Endothelial cell of umbilical vein (primary cell): Measurements from ENCODE around the gene TRAPPC2. TPM values are rescaled to one million over a fixed set of nuclear protein-coding genes. Genes with fewer than 3 reads are reported as not detected.

Experiments used
- BruUV-seq: library from RNA; stranded (reverse); fragments of 400-500 nt; replicated peaks from 2 replicates; lab custom pipeline; 2021; lab: Mats Ljungman, UMichigan
- CTCF ChIA-PET: fragments of 300-600, 350-600 bp; sonication (Branson Sonifier 250); formaldehyde crosslinking; loops from one replicate; lab custom pipeline; 2021; ENCODE audit warnings: antibody characterized with exemption, inconsistent platforms; lab: Charles Lee
- POLR2A ChIA-PET: fragments of 300-600, 350-600 bp; sonication (Branson Sonifier 250); formaldehyde crosslinking; loops from one replicate; lab custom pipeline; 2021; ENCODE audit warnings: antibody characterized with exemption, inconsistent platforms; lab: Charles Lee
- DNase-seq: peaks from one replicate; pipeline ENCODE4 v3.0.0-alpha.2; 2011; ENCODE audit warnings: low read depth, low spot score
- FAIRE-seq: peaks from 2 replicates; lab custom pipeline; 2011; peaks lifted over from hg19 to GRCh38; lab: Jason Lieb, UNC
- H2AFZ ChIP-seq: 2 replicates; pipeline ENCODE4 v1.6.0; 2012; ENCODE audit warnings: low read depth, low read length, control low read depth, inconsistent platforms
- H3K27ac ChIP-seq: 2 replicates; pipeline ENCODE4 v1.5.1; 2011; ENCODE audit warnings: low read depth, mild to moderate bottlenecking, control low read depth, low read length, moderate library complexity; ENCODE audit not compliant: insufficient read depth
- H3K27me3 ChIP-seq, 2 experiments: 2 replicates each; pipeline versions ENCODE4 v1.6.0 to v1.6.1; 2011; ENCODE audit warnings: low read length in 2 of 2, mixed read lengths in 1 of 2; ENCODE audit not compliant: control insufficient read depth in 2 of 2, insufficient read depth in 2 of 2
- H3K36me3 ChIP-seq, 2 experiments: 2 replicates in 1 of 2; 3 replicates in 1 of 2; pipeline ENCODE4 v1.5.1; 2011; ENCODE audit warnings: low read length in 2 of 2, mild to moderate bottlenecking in 1 of 2, moderate library complexity in 1 of 2; ENCODE audit not compliant: control insufficient read depth in 2 of 2, insufficient read depth in 2 of 2; ENCODE audit errors: extremely low read depth in 1 of 2
- H3K4me1 ChIP-seq: 3 replicates; pipeline ENCODE4 v1.5.1; 2011; ENCODE audit warnings: mild to moderate bottlenecking, low read length; ENCODE audit not compliant: control insufficient read depth, insufficient read depth; ENCODE audit errors: extremely low read depth
- H3K4me2 ChIP-seq: 2 replicates; pipeline ENCODE4 v1.6.1; 2011; ENCODE audit warnings: low read length, control low read depth, mixed read lengths; ENCODE audit not compliant: insufficient read depth
- H3K4me3 ChIP-seq, 3 experiments: fragments of 200-600 bp in 1 of 3; sonication (generic), shearing (Covaris generic) in 1 of 3; replicated peaks in 1 of 3; 2 replicates each; pipeline ENCODE4 v1.5.1; 2011 to 2016; ENCODE audit warnings: control low read depth in 3 of 3, low read length in 3 of 3, mild to moderate bottlenecking in 2 of 3, inconsistent platforms in 1 of 3, low read depth in 1 of 3, moderate library complexity in 1 of 3; ENCODE audit not compliant: insufficient read depth in 1 of 3
- H3K79me2 ChIP-seq: 2 replicates; pipeline ENCODE4 v1.6.0; 2012; ENCODE audit warnings: low read length, inconsistent platforms; ENCODE audit not compliant: control insufficient read depth, insufficient read depth
- H3K9ac ChIP-seq: replicated peaks from 2 replicates; pipeline ENCODE3; 2011; ENCODE audit warnings: low read length, control low read depth; ENCODE audit not compliant: insufficient read depth; ENCODE audit errors: extremely low read depth
- H3K9me1 ChIP-seq: replicated peaks from 3 replicates; pipeline ENCODE4 v1.6.0; 2011; ENCODE audit warnings: mild to moderate bottlenecking, low read length; ENCODE audit not compliant: control insufficient read depth, insufficient read depth; ENCODE audit errors: extremely low read depth
- H3K9me3 ChIP-seq: replicated peaks from 2 replicates; pipeline ENCODE4 v1.5.1; 2012; ENCODE audit warnings: low read length, inconsistent platforms; ENCODE audit not compliant: control insufficient read depth, insufficient read depth
- H4K20me1 ChIP-seq: replicated peaks from 2 replicates; pipeline ENCODE3; 2011; ENCODE audit warnings: mild to moderate bottlenecking, low read length; ENCODE audit not compliant: control insufficient read depth, insufficient read depth; ENCODE audit errors: extremely low read depth
- EZH2 ChIP-seq: IDR thresholded peaks from 2 replicates; pipeline ENCODE4 v1.6.1; 2012; ENCODE audit warnings: borderline replicate concordance, low read depth, mild to moderate bottlenecking, moderate library complexity, low read length, inconsistent platforms; ENCODE audit not compliant: severe bottlenecking
- FOS ChIP-seq: IDR thresholded peaks from 2 replicates; pipeline ENCODE4 v1.6.1; 2011; ENCODE audit warnings: mild to moderate bottlenecking, low read length, moderate library complexity, borderline replicate concordance; ENCODE audit not compliant: insufficient read depth
- GATA2 ChIP-seq: IDR thresholded peaks from 2 replicates; pipeline ENCODE4 v1.7.0; 2011; ENCODE audit warnings: low read depth, mild to moderate bottlenecking, moderate library complexity, mixed read lengths, low read length; ENCODE audit not compliant: insufficient read length, insufficient read depth
- JUN ChIP-seq: IDR thresholded peaks from 2 replicates; pipeline ENCODE4 v1.6.1; 2011; ENCODE audit warnings: borderline replicate concordance, low read depth; ENCODE audit not compliant: insufficient read length, insufficient read depth
- MYC ChIP-seq: IDR thresholded peaks from one replicate; pipeline ENCODE4 v1.6.1; 2011; ENCODE audit warnings: mild to moderate bottlenecking, low read depth, low read length
- POLR2A ChIP-seq: IDR thresholded peaks from 2 replicates; pipeline ENCODE4 v1.6.1; 2012; ENCODE audit warnings: low read depth, mild to moderate bottlenecking, control low read depth, low read length
- POLR2AphosphoS5 ChIP-seq: IDR thresholded peaks from 2 replicates; pipeline ENCODE4 v1.6.1; 2012; ENCODE audit warnings: low read depth, mild to moderate bottlenecking, control low read depth, low read length, moderate library complexity; ENCODE audit not compliant: insufficient read depth
- dilution Hi-C: fragments of 300-500 bp; cut with MboI; formaldehyde crosslinking; loops from one replicate; pipeline ENCODE4 v1.15.0; 2019; ENCODE audit warnings: low sequenced_read_pairs; ENCODE audit not compliant: extremely low pct_ligation_motif_present
- intact Hi-C: fragments of 100-400 bp; cut with micrococcal nuclease; formaldehyde crosslinking; loops from one replicate; pipeline ENCODE4 v1.10.0; 2022
- polyA plus RNA-seq, 4 experiments: library from polyadenylated mRNA; depleted of rRNA in 3 of 4; stranded (reverse) in 3 of 4; unstranded in 1 of 4; fragments of >200 nt; gene quantifications; 2 replicates each; pipeline versions ENCODE4 v1.2.1 to v1.2.3, GENCODE V29; 2011 to 2012; ENCODE audit warnings: missing spikeins in 1 of 4
- total RNA-seq: library from RNA; stranded (reverse); gene quantifications from 2 replicates; pipeline ENCODE4 v1.2.3, GENCODE V29; 2021
- TF ChIP-seq, protein P1 (sequence below), 2 donors: IDR thresholded peaks; 1 replicate in 1 of 2; 2 replicates in 1 of 2; pipeline ENCODE4 v1.5.1; 2011; ENCODE audit warnings: low read length in 2 of 2, mild to moderate bottlenecking in 2 of 2, moderate library complexity in 2 of 2, control low read depth in 1 of 2, inconsistent platforms in 1 of 2, low read depth in 1 of 2; ENCODE audit not compliant: insufficient read depth in 1 of 2; ENCODE audit errors: extremely low read depth in 1 of 2
- TF ChIP-seq, protein P2 (sequence below): IDR thresholded peaks from 2 replicates; pipeline ENCODE4 v1.6.1; 2011; ENCODE audit not compliant: insufficient read depth, insufficient read length

The TRAPPC2 gene
- total and polyA plus RNA-seq, 2 donors (not counting 3 experiments of a cell fraction or from before 2014, with no cell fraction given), result 6.6 to 13.0 TPM

DNA sequence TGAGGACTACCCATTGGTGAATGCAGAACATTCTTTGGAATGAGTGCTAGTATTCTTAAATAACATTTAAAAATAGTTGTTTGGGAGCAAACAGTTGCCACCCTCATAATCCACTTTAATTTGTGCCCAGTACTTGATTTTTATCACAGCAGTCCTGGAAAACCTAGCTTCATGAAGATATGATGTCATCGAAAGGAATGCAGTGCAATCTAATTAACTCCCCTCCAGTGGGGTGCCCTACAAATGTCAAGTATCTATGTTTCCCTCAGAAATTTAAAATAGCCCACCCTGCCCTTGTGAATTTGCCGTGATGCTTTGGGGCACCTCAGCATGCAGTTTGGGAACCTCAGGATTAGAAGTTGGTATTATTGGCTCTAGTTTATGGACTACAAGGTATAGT is 40.1 kb downstream of the TRAPPC2 start:
- no peaks in the 10 kb centered on the region for H3K9me1 ChIP-seq
- no peaks in the 10 kb centered on the region for H3K9me3 ChIP-seq
- H4K20me1 ChIP-seq, result peaks cover 3% of the 10 kb centered on the region
- ChIA-PET CTCF (interaction anchor here (0.6 to 1.7 kb wide), 3 partner anchors 18 to 188 kb away, joined by 3 to 4 read pairs (median 3); no protein-coding TSS in a partner anchor), POLR2A (no interaction called here)
- no peak for FAIRE-seq
- intact Hi-C loops, result no loop called here
- no peak overlapping the region for H3K27ac ChIP-seq
- no peak overlapping the region for H3K9ac ChIP-seq
- no TSS peak for BruUV-seq
- no peak overlapping the region for H3K4me2 ChIP-seq
- H3K27me3 ChIP-seq, result no peaks in the 10 kb centered on the region
- H3K79me2 ChIP-seq, result peaks cover 78% of the 10 kb centered on the region
- H3K4me1 ChIP-seq, result peaks cover 22% of the 10 kb centered on the region
- dilution Hi-C loops, result no loop called here
- H3K36me3 ChIP-seq, result no peaks in the 10 kb centered on the region
- no peak for DNase-seq
- no peak overlapping the region for H3K4me3 ChIP-seq
- no peak overlapping the region for H2AFZ ChIP-seq
- TF ChIP-seq POLR2A (no peak), FOS (no peak), GATA2 (no peak)
- TF ChIP-seq, protein P1, sequence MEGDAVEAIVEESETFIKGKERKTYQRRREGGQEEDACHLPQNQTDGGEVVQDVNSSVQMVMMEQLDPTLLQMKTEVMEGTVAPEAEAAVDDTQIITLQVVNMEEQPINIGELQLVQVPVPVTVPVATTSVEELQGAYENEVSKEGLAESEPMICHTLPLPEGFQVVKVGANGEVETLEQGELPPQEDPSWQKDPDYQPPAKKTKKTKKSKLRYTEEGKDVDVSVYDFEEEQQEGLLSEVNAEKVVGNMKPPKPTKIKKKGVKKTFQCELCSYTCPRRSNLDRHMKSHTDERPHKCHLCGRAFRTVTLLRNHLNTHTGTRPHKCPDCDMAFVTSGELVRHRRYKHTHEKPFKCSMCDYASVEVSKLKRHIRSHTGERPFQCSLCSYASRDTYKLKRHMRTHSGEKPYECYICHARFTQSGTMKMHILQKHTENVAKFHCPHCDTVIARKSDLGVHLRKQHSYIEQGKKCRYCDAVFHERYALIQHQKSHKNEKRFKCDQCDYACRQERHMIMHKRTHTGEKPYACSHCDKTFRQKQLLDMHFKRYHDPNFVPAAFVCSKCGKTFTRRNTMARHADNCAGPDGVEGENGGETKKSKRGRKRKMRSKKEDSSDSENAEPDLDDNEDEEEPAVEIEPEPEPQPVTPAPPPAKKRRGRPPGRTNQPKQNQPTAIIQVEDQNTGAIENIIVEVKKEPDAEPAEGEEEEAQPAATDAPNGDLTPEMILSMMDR (IDR thresholded peaks at IDR 0.05; ENCODE audit: extremely low read depth in 1 of 2, insufficient read depth in 1 of 2, low read depth in 1 of 2, low read length in 2 of 2), result no peak

DNA sequence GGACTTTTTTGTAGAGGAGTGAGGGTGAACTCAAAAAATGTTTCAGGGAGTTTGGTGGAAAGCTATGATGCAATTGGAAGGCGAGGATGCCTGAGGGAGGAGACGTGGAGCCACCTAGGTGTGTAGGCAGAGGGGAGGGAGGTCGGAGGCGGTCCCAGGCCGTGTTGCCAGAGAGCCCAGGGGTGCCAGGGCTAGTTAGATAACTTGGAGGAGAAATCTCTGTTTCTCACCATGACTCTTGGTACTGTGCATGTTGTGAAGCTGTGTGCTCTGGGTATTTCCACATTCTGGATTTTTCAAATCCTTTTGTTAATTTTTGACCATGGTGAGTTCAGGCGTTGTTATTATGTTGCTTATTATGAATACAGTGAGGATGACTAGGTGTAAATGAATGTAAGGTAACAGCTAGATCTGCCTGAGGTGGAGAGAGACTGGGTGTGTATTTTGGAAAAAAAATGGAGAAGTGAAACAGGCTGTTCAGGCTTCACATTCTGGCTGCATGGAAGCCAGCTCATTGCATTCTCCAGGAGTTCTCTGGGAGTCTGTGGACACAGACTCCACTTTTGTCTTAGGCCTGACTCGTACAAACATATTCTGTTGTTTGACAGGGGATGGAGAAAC is 41.0 kb downstream of the TRAPPC2 start:
- Histone ChIP-seq H3K27me3 (no peaks in the 10 kb centered on the region), H3K36me3 (no peaks in the 10 kb centered on the region), H3K4me1 (peaks cover 18% of the 10 kb centered on the region), H3K27ac (no peak overlapping the region), H3K4me3 (no peak overlapping the region), H2AFZ (no peak overlapping the region), H3K9ac (no peak overlapping the region), H3K4me2 (no peak overlapping the region), H3K9me1 (no peaks in the 10 kb centered on the region), H3K79me2 (peaks cover 71% of the 10 kb centered on the region), H3K9me3 (no peaks in the 10 kb centered on the region), H4K20me1 (peaks cover 3% of the 10 kb centered on the region)
- ChIA-PET CTCF (interaction anchor here (1.7 kb wide), 1 partner anchor 187 kb away, joined by 4 read pairs; no protein-coding TSS in a partner anchor), POLR2A (no interaction called here)
- dilution Hi-C loops (no loop called here), intact Hi-C loops (no loop called here)
- no peak for DNase-seq
- no TSS peak for BruUV-seq
- no peak for TF ChIP-seq GATA2
- TF ChIP-seq EZH2, result no peak
- no peak for TF ChIP-seq JUN
- no peak for TF ChIP-seq POLR2A
- no peak for TF ChIP-seq FOS
- TF ChIP-seq, protein P2, sequence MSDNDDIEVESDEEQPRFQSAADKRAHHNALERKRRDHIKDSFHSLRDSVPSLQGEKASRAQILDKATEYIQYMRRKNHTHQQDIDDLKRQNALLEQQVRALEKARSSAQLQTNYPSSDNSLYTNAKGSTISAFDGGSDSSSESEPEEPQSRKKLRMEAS, result no peak
- TF ChIP-seq, protein P1 (IDR thresholded peaks at IDR 0.05; ENCODE audit: extremely low read depth in 1 of 2, insufficient read depth in 1 of 2, low read depth in 1 of 2, low read length in 2 of 2), result no peak
- no peak for TF ChIP-seq POLR2AphosphoS5
- no peak for TF ChIP-seq MYC
- FAIRE-seq, result no peak
